Neural cell (in vitro differentiated cells): ENCODE data around the gene CCDC83. TPM values are rescaled to one million over a fixed set of nuclear protein-coding genes. Genes with fewer than 3 reads are reported as not detected.
"Not testable (repeated sequence)": the region's sequence is repeated elsewhere in the genome, so short reads cannot be mapped to it uniquely, and the experiment has no call there.

Experiments
- H2AFZ ChIP-seq: fragments of 200-600, 300-800 bp; sonication (generic), shearing (Covaris generic); 2 replicates; pipeline ENCODE4 v1.6.0; 2014; ENCODE audit warnings: low read depth, mild to moderate bottlenecking, antibody characterized with exemption, low read length, moderate library complexity
- H3F3A ChIP-seq: fragments of 200-600 bp; shearing (Covaris generic); 2 replicates; pipeline ENCODE4 v1.6.1; 2016; ENCODE audit warnings: mild to moderate bottlenecking, moderate library complexity, mixed read lengths, antibody characterized with exemption, low read length; ENCODE audit not compliant: insufficient read depth, poor library complexity, severe bottlenecking
- H3K27ac ChIP-seq: fragments of 200-600, 300-800 bp; sonication (generic), shearing (Covaris generic); 2 replicates; pipeline ENCODE4 v1.5.1; 2014; ENCODE audit warnings: mild to moderate bottlenecking, low read length, moderate library complexity
- H3K27me3 ChIP-seq: fragments of 300-800, 200-600 bp; sonication (generic), shearing (Covaris generic); 2 replicates; pipeline ENCODE4 v1.6.0; 2014; ENCODE audit warnings: mild to moderate bottlenecking, low read depth, low read length, moderate library complexity; ENCODE audit not compliant: insufficient read depth
- H3K36me3 ChIP-seq: fragments of 300-800, 200-600 bp; sonication (generic), shearing (Covaris generic); 2 replicates; pipeline ENCODE4 v1.5.1; 2014; ENCODE audit warnings: mild to moderate bottlenecking, antibody characterized with exemption, low read length, moderate library complexity; ENCODE audit not compliant: insufficient read depth
- H3K4me2 ChIP-seq: fragments of 300-800, 200-600 bp; sonication (generic), shearing (Covaris generic); 2 replicates; pipeline ENCODE4 v1.6.0; 2014; ENCODE audit warnings: mild to moderate bottlenecking, low read length
- H3K4me3 ChIP-seq: fragments of 300-800, 200-600 bp; sonication (generic), shearing (Covaris generic); 2 replicates; pipeline ENCODE4 v1.5.1; 2014; ENCODE audit warnings: mild to moderate bottlenecking, low read length, moderate library complexity
- H3K79me2 ChIP-seq: fragments of 200-600 bp; shearing (Covaris generic); replicated peaks from 2 replicates; pipeline ENCODE4 v1.6.0; 2014; ENCODE audit warnings: mild to moderate bottlenecking, low read length, moderate library complexity; ENCODE audit not compliant: insufficient read depth
- H3K9ac ChIP-seq: fragments of 300-800, 200-600 bp; sonication (generic), shearing (Covaris generic); 2 replicates; pipeline ENCODE4 v1.6.1; 2016; ENCODE audit warnings: mild to moderate bottlenecking, low read length, mixed read lengths
- H3K9me2 ChIP-seq: fragments of 200-600 bp; shearing (Covaris generic); 2 replicates; pipeline ENCODE4 v1.6.1; 2016; ENCODE audit warnings: mild to moderate bottlenecking, low read length, mixed read lengths; ENCODE audit not compliant: insufficient read depth
- H3K9me3 ChIP-seq: fragments of 200-600, 300-800 bp; sonication (generic), shearing (Covaris generic); 2 replicates; pipeline ENCODE4 v1.6.1; 2016; ENCODE audit warnings: mild to moderate bottlenecking, mixed run types, low read length, moderate library complexity, mixed read lengths
- H4K20me1 ChIP-seq: fragments of 200-600 bp; shearing (Covaris generic); 2 replicates; pipeline ENCODE4 v1.6.1; 2016; ENCODE audit warnings: mild to moderate bottlenecking, mixed run types; ENCODE audit not compliant: insufficient read depth
- EP300 ChIP-seq: fragments of 450-650 bp; conservative IDR thresholded peaks from 2 replicates; pipeline ENCODE4 v1.6.1; 2014; ENCODE audit warnings: antibody characterized with exemption, mild to moderate bottlenecking, moderate library complexity; ENCODE audit not compliant: poor library complexity, severe bottlenecking
- EZH2 ChIP-seq: fragments of 200-600, 300-800 bp; shearing (Covaris generic), sonication (generic); IDR thresholded peaks from 2 replicates; pipeline ENCODE4 v1.6.1; 2014; ENCODE audit warnings: antibody characterized with exemption, low read length, borderline replicate concordance, mild to moderate bottlenecking; ENCODE audit not compliant: insufficient read depth, poor library complexity, severe bottlenecking
- MXI1 ChIP-seq: fragments of 450-650 bp; conservative IDR thresholded peaks from 2 replicates; pipeline ENCODE4 v1.6.1; 2014; ENCODE audit warnings: antibody characterized with exemption, mild to moderate bottlenecking; ENCODE audit not compliant: poor library complexity, severe bottlenecking
- POLR2AphosphoS5 ChIP-seq: IDR thresholded peaks from 2 replicates; pipeline ENCODE4 v1.6.1; 2012
- RAD21 ChIP-seq: fragments of 450-650 bp; conservative IDR thresholded peaks from 2 replicates; pipeline ENCODE4 v1.6.1; 2014; ENCODE audit warnings: antibody characterized with exemption, mild to moderate bottlenecking, moderate library complexity
- SMC3 ChIP-seq: fragments of 450-650 bp; conservative IDR thresholded peaks from 2 replicates; pipeline ENCODE4 v1.6.1; 2014; ENCODE audit warnings: antibody characterized with exemption, mild to moderate bottlenecking, moderate library complexity; ENCODE audit not compliant: poor library complexity
- TAF1 ChIP-seq: IDR thresholded peaks from 2 replicates; pipeline ENCODE4 v1.6.1; 2012; ENCODE audit warnings: low read depth
- polyA plus RNA-seq: library from polyadenylated mRNA; depleted of rRNA; stranded (reverse); fragments of >200 nt; gene quantifications from 2 replicates; pipeline ENCODE4 v1.2.3, GENCODE V29; 2014
- TF ChIP-seq, protein P1 (sequence below): fragments of 450-650 bp; IDR thresholded peaks from 2 replicates; pipeline ENCODE4 v1.5.1; 2014; ENCODE audit warnings: antibody characterized with exemption, mild to moderate bottlenecking, moderate library complexity; ENCODE audit not compliant: poor library complexity, severe bottlenecking
- TF ChIP-seq, protein P2 (sequence below): IDR thresholded peaks from 2 replicates; pipeline ENCODE4 v1.6.1; 2012; ENCODE audit warnings: borderline replicate concordance

The CCDC83 gene
- polyA plus RNA-seq, 1 donor from 2014 or later, result not detected

DNA sequence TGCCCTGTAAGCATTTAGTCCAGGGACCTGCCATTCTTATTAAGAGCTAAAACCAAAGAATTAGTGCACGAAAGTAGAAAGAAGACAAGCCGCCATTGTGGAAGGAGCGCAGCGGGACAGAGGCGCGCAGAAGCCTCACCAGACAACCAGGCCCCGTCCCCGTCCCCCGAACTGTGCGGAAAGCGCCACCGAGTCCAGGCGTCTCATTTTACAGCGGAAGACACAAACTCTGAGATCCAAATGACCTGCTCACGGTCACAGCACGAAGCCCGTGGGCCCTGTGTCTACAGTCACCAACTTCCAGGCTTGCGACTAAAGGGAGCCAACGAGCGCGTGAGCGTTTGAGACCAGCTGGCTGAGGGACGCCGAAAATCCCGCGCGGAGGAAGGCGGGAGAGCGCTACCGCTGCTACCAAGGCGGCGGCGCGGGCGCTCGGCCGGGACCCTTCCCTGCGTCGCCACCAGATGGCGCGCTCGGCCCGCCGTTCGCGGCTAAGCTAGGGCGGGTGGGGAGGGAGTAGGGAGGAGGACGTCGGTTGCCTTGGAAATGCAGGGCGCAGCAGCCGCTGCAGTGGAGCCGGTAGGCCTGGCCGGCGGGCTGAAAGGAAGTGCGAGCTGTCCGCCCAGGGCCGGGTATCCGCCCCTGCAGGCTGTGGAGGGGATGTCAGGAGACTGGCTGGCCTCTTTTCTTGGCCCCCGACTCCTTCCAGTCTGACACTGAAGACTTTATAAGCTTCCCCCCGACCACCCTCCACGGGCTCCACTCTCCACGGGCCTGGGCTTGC is 434 bp upstream of the CCDC83 start:
- Histone ChIP-seq H3K4me2 (peak overlapping the region; percentile 41), H3K27me3 (no peaks in the 10 kb centered on the region), H4K20me1 (no peaks in the 10 kb centered on the region)

DNA sequence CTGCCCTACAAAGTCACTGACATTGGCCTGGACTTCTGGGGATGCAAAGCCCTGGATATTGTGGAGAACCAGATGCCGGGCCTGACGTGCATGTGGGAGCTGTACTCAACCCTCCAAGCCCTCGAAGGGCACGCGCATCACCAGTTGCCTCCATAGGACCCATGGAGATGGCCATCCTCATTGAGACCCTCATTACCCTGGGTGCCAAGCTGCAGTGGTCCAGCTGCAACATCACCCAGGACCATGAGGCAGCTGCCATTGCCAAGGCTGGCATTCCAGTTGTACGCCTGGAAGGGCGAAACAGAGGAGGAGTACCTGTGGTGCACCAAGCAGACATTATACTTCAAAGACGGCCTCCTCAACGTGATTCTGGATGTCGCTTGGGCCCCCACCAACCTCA is 1.9 kb downstream of the CCDC83 start:
- no peaks in the 10 kb centered on the region for H3F3A ChIP-seq
- TF ChIP-seq RAD21, result no peak
- no peak for TF ChIP-seq TAF1
- TF ChIP-seq, protein P1, sequence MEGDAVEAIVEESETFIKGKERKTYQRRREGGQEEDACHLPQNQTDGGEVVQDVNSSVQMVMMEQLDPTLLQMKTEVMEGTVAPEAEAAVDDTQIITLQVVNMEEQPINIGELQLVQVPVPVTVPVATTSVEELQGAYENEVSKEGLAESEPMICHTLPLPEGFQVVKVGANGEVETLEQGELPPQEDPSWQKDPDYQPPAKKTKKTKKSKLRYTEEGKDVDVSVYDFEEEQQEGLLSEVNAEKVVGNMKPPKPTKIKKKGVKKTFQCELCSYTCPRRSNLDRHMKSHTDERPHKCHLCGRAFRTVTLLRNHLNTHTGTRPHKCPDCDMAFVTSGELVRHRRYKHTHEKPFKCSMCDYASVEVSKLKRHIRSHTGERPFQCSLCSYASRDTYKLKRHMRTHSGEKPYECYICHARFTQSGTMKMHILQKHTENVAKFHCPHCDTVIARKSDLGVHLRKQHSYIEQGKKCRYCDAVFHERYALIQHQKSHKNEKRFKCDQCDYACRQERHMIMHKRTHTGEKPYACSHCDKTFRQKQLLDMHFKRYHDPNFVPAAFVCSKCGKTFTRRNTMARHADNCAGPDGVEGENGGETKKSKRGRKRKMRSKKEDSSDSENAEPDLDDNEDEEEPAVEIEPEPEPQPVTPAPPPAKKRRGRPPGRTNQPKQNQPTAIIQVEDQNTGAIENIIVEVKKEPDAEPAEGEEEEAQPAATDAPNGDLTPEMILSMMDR, result no peak
- TF ChIP-seq, protein P2, sequence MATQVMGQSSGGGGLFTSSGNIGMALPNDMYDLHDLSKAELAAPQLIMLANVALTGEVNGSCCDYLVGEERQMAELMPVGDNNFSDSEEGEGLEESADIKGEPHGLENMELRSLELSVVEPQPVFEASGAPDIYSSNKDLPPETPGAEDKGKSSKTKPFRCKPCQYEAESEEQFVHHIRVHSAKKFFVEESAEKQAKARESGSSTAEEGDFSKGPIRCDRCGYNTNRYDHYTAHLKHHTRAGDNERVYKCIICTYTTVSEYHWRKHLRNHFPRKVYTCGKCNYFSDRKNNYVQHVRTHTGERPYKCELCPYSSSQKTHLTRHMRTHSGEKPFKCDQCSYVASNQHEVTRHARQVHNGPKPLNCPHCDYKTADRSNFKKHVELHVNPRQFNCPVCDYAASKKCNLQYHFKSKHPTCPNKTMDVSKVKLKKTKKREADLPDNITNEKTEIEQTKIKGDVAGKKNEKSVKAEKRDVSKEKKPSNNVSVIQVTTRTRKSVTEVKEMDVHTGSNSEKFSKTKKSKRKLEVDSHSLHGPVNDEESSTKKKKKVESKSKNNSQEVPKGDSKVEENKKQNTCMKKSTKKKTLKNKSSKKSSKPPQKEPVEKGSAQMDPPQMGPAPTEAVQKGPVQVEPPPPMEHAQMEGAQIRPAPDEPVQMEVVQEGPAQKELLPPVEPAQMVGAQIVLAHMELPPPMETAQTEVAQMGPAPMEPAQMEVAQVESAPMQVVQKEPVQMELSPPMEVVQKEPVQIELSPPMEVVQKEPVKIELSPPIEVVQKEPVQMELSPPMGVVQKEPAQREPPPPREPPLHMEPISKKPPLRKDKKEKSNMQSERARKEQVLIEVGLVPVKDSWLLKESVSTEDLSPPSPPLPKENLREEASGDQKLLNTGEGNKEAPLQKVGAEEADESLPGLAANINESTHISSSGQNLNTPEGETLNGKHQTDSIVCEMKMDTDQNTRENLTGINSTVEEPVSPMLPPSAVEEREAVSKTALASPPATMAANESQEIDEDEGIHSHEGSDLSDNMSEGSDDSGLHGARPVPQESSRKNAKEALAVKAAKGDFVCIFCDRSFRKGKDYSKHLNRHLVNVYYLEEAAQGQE, result no peak
- no peak for TF ChIP-seq EZH2
- no peak for TF ChIP-seq MXI1
- no peak for TF ChIP-seq POLR2AphosphoS5
- no peak for TF ChIP-seq EP300
- no peak for TF ChIP-seq SMC3
- no peak overlapping the region for H3K9ac ChIP-seq
- H3K27ac ChIP-seq, result no peak overlapping the region
- no peaks in the 10 kb centered on the region for H3K27me3 ChIP-seq
- no peak overlapping the region for H2AFZ ChIP-seq
- no peaks in the 10 kb centered on the region for H3K36me3 ChIP-seq
- no peaks in the 10 kb centered on the region for H4K20me1 ChIP-seq
- no peak overlapping the region for H3K4me3 ChIP-seq
- no peaks in the 10 kb centered on the region for H3K9me2 ChIP-seq
- H3K79me2 ChIP-seq, result no peaks in the 10 kb centered on the region
- no peaks in the 10 kb centered on the region for H3K9me3 ChIP-seq
- no peak overlapping the region for H3K4me2 ChIP-seq

More for the DNA sequence above, 434 bp upstream of the CCDC83 start:
- Histone ChIP-seq H3K9me2 (no peaks in the 10 kb centered on the region), H3K9me3 (no peaks in the 10 kb centered on the region), H3K27ac (no peak overlapping the region), H3K9ac (peak overlapping the region; percentile 39), H2AFZ (peak overlapping the region; percentile 61), H3K36me3 (no peaks in the 10 kb centered on the region), H3K4me3 (peak overlapping the region; percentile 69), H3K79me2 (no peaks in the 10 kb centered on the region), H3F3A (no peaks in the 10 kb centered on the region)
- TF ChIP-seq, protein P2, result no peak
- TF ChIP-seq SMC3 (peak; percentile 91), TAF1 (no peak), POLR2AphosphoS5 (no peak), MXI1 (peak; percentile 74), RAD21 (peak; percentile 92)
- TF ChIP-seq, protein P1, result peak; percentile 90

DNA sequence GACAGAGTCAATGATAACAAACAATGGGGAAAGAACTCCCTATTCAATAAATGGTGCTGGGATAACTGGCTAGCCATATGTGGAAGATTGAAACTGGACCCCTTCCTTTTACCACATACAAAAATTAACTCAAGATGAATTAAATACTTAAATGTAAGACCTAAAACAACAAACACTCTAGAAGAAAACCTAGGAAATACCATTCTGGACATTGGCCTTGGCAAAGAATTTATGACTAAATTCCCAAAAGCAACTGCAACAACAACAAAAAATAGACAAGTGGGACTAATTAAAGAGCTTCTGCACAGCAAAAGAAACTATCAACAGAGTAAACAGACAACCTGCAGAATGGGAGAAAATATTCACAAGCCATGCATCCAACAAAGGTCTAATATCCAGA is 4.4 kb downstream of the CCDC83 start:
- H3K9me3 ChIP-seq, H3K27ac ChIP-seq, H3K9ac ChIP-seq, H3K27me3 ChIP-seq, H3K4me2 ChIP-seq, H4K20me1 ChIP-seq, H3K9me2 ChIP-seq, H3K4me3 ChIP-seq, H3K36me3 ChIP-seq, H3F3A ChIP-seq, H2AFZ ChIP-seq, H3K79me2 ChIP-seq: not testable (repeated sequence)
